HG02610 (cell line): Measurements from ENCODE around the gene GPC5.
"Not testable (repeated sequence)": the region's sequence is repeated elsewhere in the genome, so short reads cannot be mapped to it uniquely, and the experiment has no call there.

ENCODE experiments used
- ATAC-seq: cut with Tn5 transposase; IDR thresholded peaks from one replicate; pipeline ENCODE4 v1.9.1; 2021; ENCODE audit warnings: mild to moderate bottlenecking, moderate library complexity; ENCODE audit not compliant: unreplicated experiment

Gene GPC5

DNA sequence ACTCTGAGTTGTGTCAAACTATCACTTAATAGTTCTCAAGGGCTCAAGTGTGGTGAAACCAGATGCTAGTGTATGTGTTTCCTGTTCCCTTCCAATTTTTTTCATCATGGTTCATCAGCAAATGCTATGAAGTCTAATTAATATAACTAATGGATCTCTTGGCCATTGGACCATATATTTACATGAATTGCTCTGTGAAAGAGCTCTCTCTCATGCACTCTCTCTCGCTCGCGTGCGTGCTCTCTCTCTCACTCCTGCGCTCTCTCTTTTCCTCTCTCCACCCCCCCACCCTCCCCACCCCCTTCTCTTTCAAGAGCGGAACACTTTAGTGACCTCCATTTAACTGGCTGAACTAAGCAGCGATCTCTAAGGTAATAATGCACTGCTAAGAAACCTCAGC lies 1281.2 kb downstream of the GPC5 start:
- ATAC-seq: no peak

DNA sequence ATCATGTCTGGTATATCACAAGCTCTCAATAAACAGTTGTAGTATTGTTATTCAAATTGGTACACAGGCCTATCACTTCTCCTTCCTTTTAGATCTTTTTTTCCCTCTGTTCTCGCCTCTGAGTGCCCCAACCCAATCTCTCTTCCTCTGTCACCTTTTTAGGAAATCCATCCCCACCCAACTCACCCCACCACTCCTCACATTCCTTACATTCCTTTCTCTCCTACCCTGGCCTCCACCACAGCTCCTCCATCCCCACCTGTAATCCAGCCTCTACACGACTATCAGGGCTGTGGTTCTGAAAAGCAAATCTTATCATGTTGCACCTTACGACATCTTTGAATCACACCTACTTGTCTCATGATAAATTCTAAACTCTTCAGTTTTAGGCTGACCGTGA lies 1282.8 kb downstream of the GPC5 start:
- ATAC-seq: no peak

GRCh38 chr13:92682832-92683517 lies 1284.6 kb downstream of the GPC5 start:
- ATAC-seq: no peak

DNA sequence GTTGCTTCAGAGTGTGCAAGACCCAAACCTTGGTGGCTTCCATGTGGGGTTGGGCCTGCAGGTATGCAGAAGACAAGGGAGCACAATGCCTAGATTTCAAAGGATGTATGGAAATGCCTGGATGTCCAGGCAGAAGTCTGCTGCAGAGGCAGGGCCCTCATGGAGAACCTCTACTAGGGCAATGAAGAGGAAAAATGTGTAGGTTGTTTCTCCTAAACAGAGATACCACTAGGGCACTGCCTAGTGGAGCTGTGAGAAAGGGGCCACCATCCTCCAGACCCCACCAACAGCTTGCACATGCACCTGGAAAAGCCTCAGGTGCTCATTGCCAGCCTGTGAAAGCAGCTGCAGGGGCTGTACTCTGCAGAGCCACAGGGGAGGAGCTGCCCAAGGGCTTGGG lies 1295.6 kb downstream of the GPC5 start:
- ATAC-seq: no peak

DNA sequence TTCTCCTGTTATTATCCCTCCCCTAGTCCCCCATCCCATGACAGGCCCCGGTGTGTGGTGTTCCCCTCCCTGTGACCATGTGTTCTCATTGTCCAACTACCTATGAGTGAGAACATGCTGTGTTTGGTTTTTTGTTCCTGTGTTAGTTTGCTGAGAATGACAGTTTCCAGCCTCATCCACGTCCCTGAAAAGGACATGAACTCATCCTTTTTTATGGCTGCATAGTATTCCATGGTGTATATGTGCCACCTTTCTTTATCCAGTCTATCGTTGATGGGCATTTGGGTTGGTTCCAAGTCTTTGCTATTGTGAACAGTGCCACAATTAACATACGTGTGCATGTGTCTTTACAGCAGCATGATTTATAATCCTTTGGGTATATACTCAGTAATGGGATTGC lies 1297.4 kb downstream of the GPC5 start:
- not testable (repeated sequence) for ATAC-seq

DNA sequence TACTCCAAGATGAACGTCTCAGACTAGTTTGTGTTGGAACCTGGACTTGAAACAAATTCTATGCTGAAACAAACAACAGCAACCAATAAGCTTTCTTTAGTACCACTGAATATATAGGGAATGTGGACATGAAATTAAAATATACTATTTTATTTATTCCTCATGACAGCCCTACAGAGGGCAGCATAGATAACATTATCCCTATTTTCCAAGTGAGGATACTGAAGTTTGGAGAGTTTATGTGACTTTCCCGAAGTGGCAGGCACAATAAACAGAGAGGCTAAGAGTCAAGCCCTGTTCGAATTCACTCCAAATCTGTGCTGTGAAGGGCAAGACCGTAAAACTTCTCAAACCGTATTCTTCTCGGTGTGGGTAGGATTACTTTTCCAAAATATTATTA lies 1318.3 kb downstream of the GPC5 start:
- no peak for ATAC-seq

- ATAC-seq: no peak
Observed at GRCh38 chr13:92717857-92718256, 1319.4 kb downstream of the GPC5 start.

GRCh38 chr13:92719868-92720267 lies 1321.4 kb downstream of the GPC5 start:
- ATAC-seq: no peak

DNA sequence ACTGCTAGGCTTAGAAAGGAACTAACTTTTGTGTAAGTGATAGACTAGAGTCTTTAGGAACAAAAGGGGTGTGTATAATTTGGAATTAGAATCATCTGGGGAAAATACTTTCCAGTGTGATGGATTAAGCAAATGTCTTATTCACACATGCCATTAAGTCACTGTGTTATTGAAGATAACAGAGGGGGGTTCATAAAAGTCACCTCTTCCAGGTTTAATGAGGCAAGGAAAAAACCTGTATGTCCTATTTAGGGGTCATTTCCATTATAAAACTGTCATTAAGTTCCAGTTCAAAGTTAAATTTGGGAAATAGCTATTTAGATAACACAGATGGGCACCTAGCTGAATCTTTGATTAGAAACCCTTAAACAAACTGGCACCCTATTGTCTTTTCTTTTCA lies 1323.2 kb downstream of the GPC5 start:
- no peak for ATAC-seq

DNA sequence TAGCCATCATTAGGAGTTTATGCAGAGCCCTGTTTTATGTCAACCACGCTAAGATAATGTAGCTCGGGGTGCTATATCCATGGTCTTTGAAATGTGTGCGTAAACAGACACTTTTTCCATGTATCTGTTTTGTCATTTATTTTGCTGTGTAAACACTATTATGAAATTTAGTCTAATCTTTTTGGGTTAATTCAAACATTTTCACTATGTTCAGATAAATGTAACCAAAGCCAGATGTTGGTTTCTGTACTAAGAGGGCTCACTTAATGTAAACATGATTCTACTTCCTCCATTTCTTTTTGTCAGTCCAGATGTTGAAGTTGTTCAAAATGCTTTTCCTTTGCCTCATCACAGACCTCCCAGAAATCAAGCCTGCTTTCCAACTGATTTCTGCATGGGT lies 1328.7 kb downstream of the GPC5 start:
- ATAC-seq: no peak

DNA sequence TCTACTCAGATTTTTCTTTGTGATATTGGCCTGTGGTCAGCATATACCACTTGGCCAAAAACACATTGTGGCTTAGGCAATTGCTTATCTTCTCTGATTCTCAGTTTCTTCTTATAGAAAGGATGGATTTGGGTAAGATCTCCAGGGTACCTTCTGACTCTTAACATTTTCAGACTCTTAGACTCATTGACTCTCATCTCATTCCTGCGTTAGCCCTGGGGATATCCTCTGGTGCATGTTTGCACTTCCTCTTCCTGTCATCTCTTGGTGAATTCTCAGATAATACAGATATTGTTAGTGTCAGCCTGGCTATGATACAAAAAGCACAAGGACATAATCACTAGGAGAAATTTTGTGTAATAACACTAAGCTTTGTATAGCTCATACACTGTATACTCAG lies 1335.6 kb downstream of the GPC5 start:
- ATAC-seq: no peak

DNA sequence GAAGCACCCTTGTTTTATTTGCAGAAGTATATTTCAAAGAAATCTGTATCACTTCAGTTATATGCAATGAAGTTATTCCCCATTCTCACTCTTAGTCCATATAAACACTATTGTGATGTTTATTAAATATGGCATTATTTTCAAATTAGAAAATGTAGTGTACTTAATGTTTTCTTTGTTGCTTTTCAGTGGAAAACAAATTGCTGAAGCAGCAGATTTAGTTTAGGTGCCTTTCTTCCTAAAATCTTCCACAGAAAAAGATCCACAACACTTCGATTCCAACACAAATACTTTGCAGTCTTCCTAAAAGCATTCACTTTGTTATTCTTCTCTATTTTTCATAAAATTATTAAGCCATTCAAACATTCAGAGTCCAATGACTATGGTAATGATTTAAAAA lies 1336.1 kb downstream of the GPC5 start:
- no peak for ATAC-seq

DNA sequence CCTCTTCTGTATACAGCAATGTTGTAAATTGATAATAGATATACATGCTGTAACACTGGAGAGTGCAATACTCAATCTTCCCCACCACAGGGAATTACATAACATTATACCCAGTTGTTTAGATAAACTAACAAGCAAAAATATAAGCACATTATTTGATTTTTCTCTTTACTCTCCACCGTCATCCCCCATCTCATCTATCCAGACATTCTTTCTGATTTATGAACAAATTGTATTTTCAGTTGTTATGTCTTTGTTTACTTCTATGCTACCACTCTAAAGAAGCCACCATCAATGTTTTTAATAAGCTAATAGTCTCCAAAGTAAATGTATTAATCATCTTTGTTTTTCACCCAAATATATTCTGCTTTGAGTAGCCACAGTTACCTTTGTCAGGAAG lies 1337.5 kb downstream of the GPC5 start:
- no peak for ATAC-seq

- ATAC-seq: no peak
Observed at GRCh38 chr13:92739306-92739818, 1340.9 kb downstream of the GPC5 start.

- no peak for ATAC-seq
Observed at GRCh38 chr13:92743992-92744391, 1345.6 kb downstream of the GPC5 start.

GRCh38 chr13:92745258-92745657 lies 1346.8 kb downstream of the GPC5 start:
- ATAC-seq: no peak

GRCh38 chr13:92752705-92753104 lies 1354.3 kb downstream of the GPC5 start:
- ATAC-seq: not testable (repeated sequence)

DNA sequence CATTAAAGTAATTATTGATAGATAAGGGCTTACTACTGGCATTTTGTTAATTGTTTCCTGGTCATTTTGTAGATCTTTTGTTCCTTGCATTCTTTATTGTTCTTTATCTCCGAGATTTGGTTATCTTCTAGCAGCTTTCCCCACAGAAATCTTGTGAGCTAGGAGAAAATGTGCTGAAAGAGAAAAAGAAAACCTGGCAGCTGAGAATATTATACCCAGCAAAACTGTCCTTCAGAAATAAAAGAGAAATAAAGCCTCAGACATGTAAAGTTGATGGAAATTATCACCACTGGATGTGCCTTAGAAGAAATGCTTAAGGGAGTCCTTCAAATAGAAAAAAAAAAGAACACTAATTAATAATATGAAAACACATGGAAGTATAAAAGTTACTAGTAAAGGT lies 1363.3 kb downstream of the GPC5 start:
- no peak for ATAC-seq

DNA sequence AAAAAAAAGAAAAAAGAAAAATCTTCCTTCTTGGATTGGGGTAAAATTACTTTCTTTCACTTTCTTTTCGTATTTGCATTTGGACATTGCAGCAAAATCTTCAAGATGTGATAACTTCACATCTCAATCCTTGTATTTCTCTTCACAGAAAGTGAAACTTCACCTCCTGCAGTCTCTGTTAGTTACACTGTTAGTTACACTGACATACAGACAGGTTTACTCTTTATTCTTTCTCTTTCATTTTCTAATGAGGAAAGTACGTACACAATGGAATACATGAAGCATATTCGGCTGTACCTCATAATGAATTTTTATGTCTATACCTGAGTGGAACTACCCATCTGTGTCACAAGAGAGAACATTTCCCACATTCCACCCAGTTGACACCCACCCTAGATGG lies 1369.0 kb downstream of the GPC5 start:
- no peak for ATAC-seq

GRCh38 chr13:92768602-92769001 lies 1370.2 kb downstream of the GPC5 start:
- ATAC-seq: no peak

DNA sequence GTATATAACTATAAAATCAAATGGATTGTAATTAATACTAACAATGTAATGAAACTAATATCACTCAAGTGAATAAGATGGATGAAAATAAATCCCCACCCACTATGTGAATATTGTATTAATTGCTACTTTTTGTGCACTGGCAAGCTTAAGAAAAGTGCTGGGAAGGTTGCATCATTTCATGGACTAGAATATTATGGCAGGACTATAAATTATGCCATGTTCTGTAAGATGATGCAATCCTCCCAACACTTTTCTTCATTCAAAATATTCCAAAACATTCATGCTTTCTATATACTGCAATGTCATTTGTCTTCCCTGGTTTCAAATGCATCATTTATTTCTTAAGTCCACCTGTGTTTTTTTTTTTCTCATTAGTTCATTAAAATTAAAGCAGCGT lies 1370.6 kb downstream of the GPC5 start:
- no peak for ATAC-seq

DNA sequence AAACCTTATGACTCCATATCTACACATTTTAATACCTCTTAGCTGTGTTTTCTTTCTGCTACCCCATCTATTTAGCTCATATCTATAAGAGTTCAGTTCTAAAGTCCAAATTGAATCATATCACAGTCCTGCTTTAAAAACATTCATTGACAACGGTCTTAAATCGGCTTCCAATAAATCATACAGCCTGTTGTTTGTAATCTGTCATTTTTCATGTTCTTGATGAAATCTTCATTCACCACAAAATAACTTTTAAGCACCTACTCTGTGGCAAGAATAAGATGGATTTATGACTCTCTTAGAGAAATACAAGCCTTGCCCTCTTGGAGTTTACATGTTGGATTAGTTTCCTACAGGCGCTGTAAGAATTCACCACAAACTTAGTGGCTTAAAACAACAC lies 1377.2 kb downstream of the GPC5 start:
- ATAC-seq: no peak
